IPS-18c (cell line): ENCODE data around the gene AQP12A.

ENCODE experiments used
- H3K4me3 ChIP-seq: 2 replicates; pipeline ENCODE4 v1.7.0; 2013; ENCODE audit warnings: low read depth, mild to moderate bottlenecking, low read length, moderate library complexity; ENCODE audit not compliant: insufficient read depth
- H3K9me3 ChIP-seq: one replicate; pipeline ENCODE4 v1.6.1; 2013; ENCODE audit warnings: mild to moderate bottlenecking, low read length, moderate library complexity; ENCODE audit not compliant: control insufficient read depth, insufficient read depth

The AQP12A gene

GRCh38 chr2:240724431-240724830 is 32.8 kb downstream of the AQP12A start:
- no peaks in the 10 kb centered on the region for H3K9me3 ChIP-seq
- no peak overlapping the region for H3K4me3 ChIP-seq

- Histone ChIP-seq H3K9me3 (no peaks in the 10 kb centered on the region), H3K4me3 (no peak overlapping the region)
Measured at GRCh38 chr2:240725266-240725665, 33.6 kb downstream of the AQP12A start.

- Histone ChIP-seq H3K9me3 (no peaks in the 10 kb centered on the region), H3K4me3 (no peak overlapping the region)
Measured at GRCh38 chr2:240725671-240726070, 34.0 kb downstream of the AQP12A start.

- Histone ChIP-seq H3K4me3 (no peak overlapping the region), H3K9me3 (no peaks in the 10 kb centered on the region)
Measured at GRCh38 chr2:240726876-240727275, 35.2 kb downstream of the AQP12A start.

GRCh38 chr2:240727439-240727838 is 35.8 kb downstream of the AQP12A start:
- Histone ChIP-seq H3K4me3 (no peak overlapping the region), H3K9me3 (no peaks in the 10 kb centered on the region)

- no peaks in the 10 kb centered on the region for H3K9me3 ChIP-seq
- no peak overlapping the region for H3K4me3 ChIP-seq
Measured at GRCh38 chr2:240727913-240728312, 36.2 kb downstream of the AQP12A start.

GRCh38 chr2:240728361-240728760 is 36.7 kb downstream of the AQP12A start:
- no peak overlapping the region for H3K4me3 ChIP-seq
- no peaks in the 10 kb centered on the region for H3K9me3 ChIP-seq

- no peaks in the 10 kb centered on the region for H3K9me3 ChIP-seq
- no peak overlapping the region for H3K4me3 ChIP-seq
Measured at GRCh38 chr2:240728827-240729226, 37.2 kb downstream of the AQP12A start.

GRCh38 chr2:240730501-240731177 is 39.0 kb downstream of the AQP12A start:
- Histone ChIP-seq H3K4me3 (no peak overlapping the region), H3K9me3 (no peaks in the 10 kb centered on the region)

- H3K9me3 ChIP-seq: no peaks in the 10 kb centered on the region
- no peak overlapping the region for H3K4me3 ChIP-seq
Measured at GRCh38 chr2:240731178-240731545, 39.5 kb downstream of the AQP12A start.

- Histone ChIP-seq H3K4me3 (no peak overlapping the region), H3K9me3 (no peaks in the 10 kb centered on the region)
Measured at GRCh38 chr2:240732184-240732583, 40.5 kb downstream of the AQP12A start.

- no peak overlapping the region for H3K4me3 ChIP-seq
- no peaks in the 10 kb centered on the region for H3K9me3 ChIP-seq
Measured at GRCh38 chr2:240732911-240733622, 41.4 kb downstream of the AQP12A start.

- Histone ChIP-seq H3K9me3 (no peaks in the 10 kb centered on the region), H3K4me3 (no peak overlapping the region)
Measured at GRCh38 chr2:240733803-240734495, 42.3 kb downstream of the AQP12A start.

- no peak overlapping the region for H3K4me3 ChIP-seq
Measured at GRCh38 chr2:240734756-240735155, 43.1 kb downstream of the AQP12A start.

GRCh38 chr2:240735476-240735875 is 43.8 kb downstream of the AQP12A start:
- Histone ChIP-seq H3K9me3 (peaks cover 2% of the 10 kb centered on the region), H3K4me3 (no peak overlapping the region)

More at GRCh38 chr2:240734756-240735155, 43.1 kb downstream of the AQP12A start:
- no peaks in the 10 kb centered on the region for H3K9me3 ChIP-seq

- Histone ChIP-seq H3K4me3 (no peak overlapping the region), H3K9me3 (peaks cover 2% of the 10 kb centered on the region)
Measured at GRCh38 chr2:240736281-240737250, 44.9 kb downstream of the AQP12A start.

- Histone ChIP-seq H3K4me3 (no peak overlapping the region), H3K9me3 (peaks cover 2% of the 10 kb centered on the region)
Measured at GRCh38 chr2:240737512-240737911, 45.8 kb downstream of the AQP12A start.
